ENCODE data around the gene AGRN. TPM values are rescaled to one million over a fixed set of nuclear protein-coding genes. Genes with fewer than 3 reads are reported as not detected.
"Not testable (repeated sequence)": the region's sequence is repeated elsewhere in the genome, so short reads cannot be mapped to it uniquely, and the experiment has no call there.

AGRN gene
- total and polyA plus RNA-seq, 2 of the 4 experiments (the other 2 are of a cell fraction): 8.1 to 115 TPM

GRCh38 chr1:994546-994945, 25.4 kb upstream of the AGRN start:
- DNase-seq; H3K18ac ChIP-seq (ENCODE audit: low read depth, low read length); H4K8ac ChIP-seq (ENCODE audit: low read depth in 2 of 2, low read length in 2 of 2); H3K4me2 ChIP-seq (ENCODE audit: low read depth, low read length); H2AFZ ChIP-seq (replicated peaks; ENCODE audit: low read length, poor library complexity); H2BK120ac ChIP-seq (ENCODE audit: low read depth, low read length); H3K4ac ChIP-seq (ENCODE audit: low read depth, low read length); H3K27me3 ChIP-seq (ENCODE audit: control insufficient read depth, insufficient read depth, low read length); BruUV-seq (replicated peaks); H3K4me1 ChIP-seq (ENCODE audit: control insufficient read depth, insufficient read depth, low read length); CTCF ChIA-PET; H3K23ac ChIP-seq (ENCODE audit: low read depth, low read length); H3K4me3 ChIP-seq (ENCODE audit: insufficient read depth, low read depth, low read length); in situ Hi-C loops (cut with MboI; ENCODE audit: low sequenced_read_pairs); H3K56ac ChIP-seq (ENCODE audit: extremely low read depth, insufficient read depth, low read length); H3K9me1 ChIP-seq (ENCODE audit: insufficient read depth, low read length); H2BK15ac ChIP-seq (ENCODE audit: low read depth, low read length); H4K5ac ChIP-seq (ENCODE audit: low read depth, low read length); dilution Hi-C loops (cut with HindIII; ENCODE audit: low sequenced_read_pairs, unreplicated experiment); H4K20me1 ChIP-seq (ENCODE audit: insufficient read depth, low read length); H2AK9ac ChIP-seq (replicated peaks; ENCODE audit: low read depth, low read length, poor library complexity); H3K36me3 ChIP-seq (ENCODE audit: control insufficient read depth, insufficient read depth, low read length); H2BK5ac ChIP-seq (ENCODE audit: low read depth, low read length, poor library complexity, severe bottlenecking); H3K27ac ChIP-seq (ENCODE audit: insufficient read depth, low read length); POLR2A ChIA-PET (ENCODE audit: unreplicated experiment); H3K9ac ChIP-seq (ENCODE audit: low read depth, low read length); H2AK5ac ChIP-seq (ENCODE audit: low read depth, low read length); H3K14ac ChIP-seq (replicated peaks; ENCODE audit: low read depth, low read length); ATAC-seq (ENCODE audit: low read depth); intact Hi-C loops (cut with micrococcal nuclease); H2BK20ac ChIP-seq (ENCODE audit: low read depth, low read length); H4K91ac ChIP-seq (ENCODE audit: insufficient read depth, low read depth, low read length): not testable (repeated sequence)
- Histone ChIP-seq H3K79me1 (ENCODE audit: low read depth in 1 of 2, low read length in 2 of 2) (peaks cover 0 to 15% of the 10 kb centered on the region in 2 experiments; a peak in 3 of 4 replicates), H3K9me3 (ENCODE audit: control insufficient read depth, insufficient read depth, low read length) (peaks cover 10% of the 10 kb centered on the region)
- WGBS, 2 experiments (ENCODE audit: extremely low coverage in 2 of 2, insufficient read length in 1 of 2): 83% methylated on average over 1 of the region's 6 CpGs; no CpG with 5 or more reads in 1 of the 2 experiments
- peak; percentile 55; the same call in 1 of the 2 replicates for TF ChIP-seq POLR2A (IDR thresholded peaks at IDR 0.05; ENCODE audit: low read depth, low read length)

Measured in IMR-90 (cell line).